NB4 (cell line): ENCODE data around the gene CLSTN2.

ENCODE experiments used
- CTCF ChIP-seq: IDR thresholded peaks from one replicate; pipeline ENCODE4 v1.5.1; 2012; ENCODE audit warnings: low read depth, low read length
- MYC ChIP-seq: IDR thresholded peaks from 2 replicates; pipeline ENCODE4 v1.6.1; 2011; ENCODE audit warnings: low read depth, low read length
- POLR2A ChIP-seq: IDR thresholded peaks from 2 replicates; pipeline ENCODE4 v1.6.1; 2011; ENCODE audit warnings: mild to moderate bottlenecking; ENCODE audit not compliant: insufficient read length; ENCODE audit errors: extremely low read depth

GRCh38 chr3:140597792-140598191 is 662.8 kb downstream of the CLSTN2 start:
- TF ChIP-seq POLR2A (no peak), CTCF (no peak), MYC (no peak)
